Measurements from ENCODE around the gene TDRKH.
A peak's percentile ranks its signal among the peaks of the same experiment; 100 is the strongest.

Gene TDRKH

GRCh38 chr1:151763990-151764389 lies 26.3 kb downstream of the TDRKH start:
- peak overlapping the region; percentile 87 for H3K27ac ChIP-seq
- TF ChIP-seq CTCF (conservative IDR thresholded peaks at IDR 0.05) (no peak), ZFX (IDR thresholded peaks at IDR 0.05) (no peak)

DNA sequence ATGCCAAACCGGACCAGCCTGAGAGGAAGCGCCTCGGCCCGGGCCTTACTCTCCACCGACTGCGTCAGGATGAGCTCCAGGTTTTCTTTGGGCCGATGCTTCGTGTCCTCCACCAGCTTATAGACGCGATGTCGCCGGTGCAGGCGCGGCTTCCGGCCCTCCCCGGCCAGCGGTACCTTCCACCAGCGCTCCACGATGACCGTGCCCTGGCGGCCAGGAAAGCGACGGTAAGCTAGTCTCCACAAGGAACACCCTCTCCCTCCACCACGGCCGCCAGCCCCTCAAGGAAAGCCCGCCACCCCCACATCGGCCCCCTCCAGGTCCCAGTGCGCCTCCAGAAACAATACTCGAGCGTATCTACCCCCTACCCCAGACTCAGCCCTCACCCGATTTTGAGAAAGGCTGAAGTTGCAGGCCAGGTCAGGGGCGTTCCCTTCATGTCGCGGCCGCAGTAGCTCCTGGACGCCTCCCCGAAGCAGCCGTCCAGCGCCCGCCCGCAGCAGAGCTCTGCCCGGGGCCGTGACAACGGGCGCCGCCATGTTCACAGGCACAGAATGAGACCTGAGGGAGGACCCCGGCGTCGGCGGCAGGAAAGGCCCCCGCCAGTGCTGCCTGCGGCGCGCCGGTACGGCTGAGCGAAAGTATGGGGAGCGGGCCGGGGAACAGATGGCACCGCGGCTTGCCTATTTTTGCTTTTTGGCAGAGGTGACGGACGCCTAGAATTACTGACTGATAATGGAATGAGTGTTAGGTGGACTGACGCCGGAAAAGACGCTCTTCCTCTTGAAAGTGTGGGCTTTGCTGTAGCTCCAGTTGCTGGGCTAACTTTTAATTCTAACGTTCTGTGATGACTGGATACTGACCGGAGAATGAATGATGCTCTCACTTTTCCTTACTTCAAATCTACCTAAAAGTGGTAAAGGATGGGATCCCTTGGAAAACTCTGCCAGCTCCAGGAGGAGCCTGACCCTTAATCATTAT lies 27.1 kb downstream of the TDRKH start, which contains the start of gene MRPL9:
Gene MRPL9, minus strand, starts transcription at position 556 of the 981 bp plus-strand sequence. Its CDS starts 17 bp downstream, at position 539.
- peak within 1 kb of the TSS; percentile 87 for H3K27ac ChIP-seq

DNA sequence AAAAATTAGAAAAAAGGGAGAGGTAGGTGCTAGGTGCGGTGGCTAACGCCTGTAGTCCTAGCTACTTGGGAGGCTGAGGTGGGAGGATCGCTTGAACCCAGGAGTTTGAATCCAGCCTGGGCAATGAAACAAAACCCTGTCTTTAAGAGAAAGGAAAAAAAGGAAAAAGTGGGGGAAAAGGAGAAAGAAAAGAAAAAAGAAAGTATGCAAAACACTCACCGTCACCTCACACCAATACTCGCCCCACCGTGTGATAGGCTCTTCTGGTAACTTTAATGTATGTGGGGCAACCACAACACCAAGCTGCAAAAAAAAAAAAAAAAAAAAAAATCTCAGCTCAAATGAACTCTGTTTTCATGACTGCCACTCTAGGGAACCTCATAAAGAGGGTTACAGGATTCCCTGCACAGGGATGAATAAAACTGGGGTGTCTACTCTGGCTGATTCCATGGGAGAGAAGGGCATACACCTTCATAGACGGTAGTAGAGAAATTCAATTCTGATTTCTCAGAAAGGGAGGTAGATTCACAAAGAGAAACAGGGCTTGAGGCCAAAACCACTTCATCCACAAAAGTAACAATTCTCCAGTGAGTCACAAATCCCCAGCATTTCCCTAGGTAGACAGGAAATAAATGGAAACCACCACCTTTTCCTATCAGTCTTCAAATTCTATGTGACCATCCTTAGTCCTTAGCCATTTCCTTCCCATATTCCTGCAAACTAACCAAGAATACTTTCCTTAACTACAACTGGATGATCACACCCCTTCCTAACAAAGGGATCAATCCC lies 29.5 kb downstream of the TDRKH start:
- no peak overlapping the region for H3K27ac ChIP-seq
- TF ChIP-seq CTCF (conservative IDR thresholded peaks at IDR 0.05) (no peak), ZFX (IDR thresholded peaks at IDR 0.05) (no peak)

More for the DNA sequence above, 27.1 kb downstream of the TDRKH start, which contains the start of gene MRPL9:
- peak; percentile 79 for TF ChIP-seq ZFX (IDR thresholded peaks at IDR 0.05)
- no peak for TF ChIP-seq CTCF (conservative IDR thresholded peaks at IDR 0.05)

- H3K27ac ChIP-seq = no peak overlapping the region
- no peak for TF ChIP-seq CTCF (conservative IDR thresholded peaks at IDR 0.05)
- no peak for TF ChIP-seq ZFX (IDR thresholded peaks at IDR 0.05)
Measured at GRCh38 chr1:151759241-151759640, 31.1 kb downstream of the TDRKH start.

DNA sequence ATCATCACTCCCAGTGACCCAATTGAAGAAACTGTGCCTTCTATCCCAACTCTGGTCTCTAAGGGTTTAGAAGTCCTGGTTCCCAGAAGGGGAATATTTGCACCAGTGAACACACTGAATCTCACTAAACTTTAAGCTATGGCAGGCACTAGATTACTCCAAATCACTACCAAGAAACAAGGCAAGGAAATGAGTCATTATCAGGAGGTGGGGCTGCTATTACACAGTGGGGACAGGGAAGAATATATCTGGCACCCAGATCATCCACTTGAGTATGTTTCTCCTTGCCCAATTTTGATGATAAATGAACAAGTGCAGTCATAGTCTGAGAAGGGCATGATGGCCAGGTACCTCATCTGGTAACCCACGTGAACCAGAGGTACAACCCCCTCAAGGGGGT lies 34.0 kb downstream of the TDRKH start:
- TF ChIP-seq CTCF (conservative IDR thresholded peaks at IDR 0.05) (no peak), ZFX (IDR thresholded peaks at IDR 0.05) (no peak)
- no peak overlapping the region for H3K27ac ChIP-seq

- TF ChIP-seq ZFX (IDR thresholded peaks at IDR 0.05) = no peak
- TF ChIP-seq CTCF (conservative IDR thresholded peaks at IDR 0.05) = no peak
- no peak overlapping the region; the same call in 1 of the 2 replicates for H3K27ac ChIP-seq
Measured at GRCh38 chr1:151741516-151741915, 48.8 kb downstream of the TDRKH start.
